K562 (cell line): ENCODE measurements around the gene TGFBR3L. TPM values are rescaled to one million over a fixed set of nuclear protein-coding genes. Genes with fewer than 3 reads are reported as not detected.

ENCODE experiments used
- ATAC-seq: fragments of 200-7000 bp; cut with Tn5 transposase; 3 replicates; pipeline ENCODE4 v1.9.1; 2020; ENCODE audit warnings: moderate library complexity
- BruUV-seq: library from RNA; stranded (reverse); fragments of 400-500 nt; replicated peaks from 2 replicates; lab custom pipeline; 2021; lab: Mats Ljungman, UMichigan
- CTCF ChIA-PET: fragments of 300-600 bp; formaldehyde crosslinking; extraction: SDS; loops from one replicate; lab custom pipeline; 2021; ENCODE audit warnings: low intra/inter-chr PET ratio; lab: Yijun Ruan, JAX
- POLR2A ChIA-PET: fragments of 300-600, 350-650 bp; sonication (Branson Sonifier 250); formaldehyde crosslinking; extraction: SDS; loops from one replicate; lab custom pipeline; 2021; ENCODE audit warnings: antibody characterized with exemption, inconsistent platforms; lab: Yijun Ruan, JAX
- DNase-seq, 4 experiments: peaks; one replicate each; pipeline versions ENCODE4 v3.0.0 to v3.0.0-alpha.2; 2011 to 2018; ENCODE audit warnings: low spot score in 3 of 4, mixed read lengths in 3 of 4; ENCODE audit errors: extremely low read depth in 1 of 4
- FAIRE-seq: peaks from 2 replicates; lab custom pipeline; 2011; peaks lifted over from hg19 to GRCh38; lab: Jason Lieb, UNC
- H2AFZ ChIP-seq: 2 replicates; pipeline ENCODE4 v1.6.0; 2011; ENCODE audit warnings: low read depth, low read length, control low read depth, inconsistent platforms
- H3K27ac ChIP-seq: fragments of 200-600 bp; 3 replicates; pipeline ENCODE4 v1.8.0; 2011; ENCODE audit warnings: low read depth, mild to moderate bottlenecking, control low read depth, inconsistent platforms, low read length, moderate library complexity, mixed read lengths; ENCODE audit errors: extremely low read depth
- H3K27me3 ChIP-seq, 2 experiments: fragments of 300-600 bp in 1 of 2; 2 replicates in 1 of 2; 3 replicates in 1 of 2; pipeline versions ENCODE4 v1.6.0 to v1.8.0; 2011; ENCODE audit warnings: inconsistent platforms in 2 of 2, low read length in 2 of 2, mild to moderate bottlenecking in 1 of 2, mixed read lengths in 1 of 2, moderate library complexity in 1 of 2; ENCODE audit not compliant: control insufficient read depth in 2 of 2, insufficient read depth in 2 of 2
- H3K36me3 ChIP-seq: fragments of 300-600 bp; 3 replicates; pipeline ENCODE4 v1.8.0; 2011; ENCODE audit warnings: mild to moderate bottlenecking, low read length, inconsistent platforms; ENCODE audit not compliant: control insufficient read depth, insufficient read depth
- H3K4me1 ChIP-seq, 2 experiments: fragments of 200-600 bp in 1 of 2; replicated peaks in 1 of 2; 2 replicates in 1 of 2; 3 replicates in 1 of 2; pipeline versions ENCODE4 v1.5.1 to v1.8.0; 2011; ENCODE audit warnings: inconsistent platforms in 2 of 2, low read length in 2 of 2, mild to moderate bottlenecking in 1 of 2, mixed read lengths in 1 of 2, moderate library complexity in 1 of 2; ENCODE audit not compliant: control insufficient read depth in 2 of 2, insufficient read depth in 2 of 2
- H3K4me2 ChIP-seq: 2 replicates; pipeline ENCODE4 v1.6.1; 2011; ENCODE audit warnings: low read length, control low read depth, inconsistent platforms, mixed read lengths; ENCODE audit not compliant: insufficient read depth
- H3K4me3 ChIP-seq: fragments of 200-600 bp; sonication (generic), shearing (Covaris generic); 2 replicates; pipeline ENCODE4 v1.5.1; 2016; ENCODE audit warnings: control low read depth, inconsistent platforms
- H3K79me2 ChIP-seq: fragments of 200-600 bp; 3 replicates; pipeline ENCODE4 v1.8.0; 2011; ENCODE audit warnings: low read length, inconsistent platforms; ENCODE audit not compliant: control insufficient read depth, insufficient read depth
- H3K9ac ChIP-seq, 2 experiments: 2 replicates each; pipeline versions ENCODE4 v1.6.0 to v1.6.1; 2011; ENCODE audit warnings: low read depth in 2 of 2, low read length in 2 of 2, control low read depth in 1 of 2, inconsistent platforms in 1 of 2, mild to moderate bottlenecking in 1 of 2, mixed read lengths in 1 of 2; ENCODE audit not compliant: insufficient read depth in 1 of 2
- H3K9me1 ChIP-seq: one replicate; pipeline ENCODE4 v1.6.0; 2011; ENCODE audit warnings: inconsistent platforms, mild to moderate bottlenecking, low read length, moderate library complexity; ENCODE audit not compliant: control insufficient read depth, insufficient read depth
- H3K9me3 ChIP-seq: replicated peaks from 2 replicates; pipeline ENCODE4 v1.5.1; 2011; ENCODE audit warnings: low read depth, low read length, inconsistent platforms; ENCODE audit not compliant: control insufficient read depth, insufficient read depth
- H4K20me1 ChIP-seq: replicated peaks from 2 replicates; pipeline ENCODE4 v1.6.1; 2011; ENCODE audit warnings: low read length, inconsistent platforms, mixed read lengths; ENCODE audit not compliant: control insufficient read depth, insufficient read depth
- C11orf30 ChIP-seq: fragments of 450-650 bp; IDR thresholded peaks from 2 replicates; pipeline ENCODE4 v1.6.1; 2016; ENCODE audit warnings: low read depth, mild to moderate bottlenecking
- CCAR2 ChIP-seq: fragments of 200-400 bp; formaldehyde crosslinking; IDR thresholded peaks from 2 replicates; pipeline ENCODE4 v1.6.1; 2017; ENCODE audit warnings: mild to moderate bottlenecking, low read depth, low read length
- CXXC5 ChIP-seq: fragments of 250-450 bp; sonication (Bioruptor Pico); IDR thresholded peaks from 2 replicates; pipeline ENCODE4 v1.8.0; 2022; ENCODE audit warnings: inconsistent platforms, mild to moderate bottlenecking, moderate library complexity
- EP300 ChIP-seq: IDR thresholded peaks from 2 replicates; pipeline ENCODE4 v1.6.1; 2012; ENCODE audit warnings: low read length, improper control_type of control experiment
- FOXK2 ChIP-seq, 2 experiments: fragments of 450-650 bp; IDR thresholded peaks in 1 of 2; conservative IDR thresholded peaks in 1 of 2; 2 replicates each; pipeline ENCODE4 v1.6.1; 2016; ENCODE audit warnings: low read depth in 2 of 2, mild to moderate bottlenecking in 1 of 2
- JUND ChIP-seq, 2 experiments: IDR thresholded peaks; 2 replicates in 1 of 2; 3 replicates in 1 of 2; pipeline ENCODE4 v1.6.1; 2011; ENCODE audit warnings: borderline replicate concordance in 2 of 2, low read depth in 2 of 2, low read length in 2 of 2, improper control_type of control experiment in 1 of 2, missing biosample characterization in 1 of 2, missing genetic modification characterization in 1 of 2, missing genetic modification reagents in 1 of 2
- MAFF ChIP-seq: IDR thresholded peaks from 2 replicates; pipeline ENCODE4 v1.6.1; 2012; ENCODE audit warnings: low read length, improper control_type of control experiment
- RAD51 ChIP-seq: fragments of 450-650 bp; IDR thresholded peaks from 2 replicates; pipeline ENCODE4 v1.7.1; 2016; ENCODE audit warnings: low read depth, mild to moderate bottlenecking, borderline replicate concordance
- TOE1 ChIP-seq, 2 experiments: fragments of 450-650 bp in 1 of 2; sonication (generic) in 1 of 2; formaldehyde crosslinking in 1 of 2; IDR thresholded peaks; 2 replicates each; pipeline versions ENCODE4 v1.7.1 to v1.8.0; 2016 to 2022; ENCODE audit warnings: borderline replicate concordance in 2 of 2, mild to moderate bottlenecking in 2 of 2, antibody characterized with exemption in 1 of 2, inconsistent platforms in 1 of 2, low read depth in 1 of 2, missing genetic modification reagents in 1 of 2, moderate library complexity in 1 of 2
- ZNF197 ChIP-seq: fragments of 200-800 bp; sonication (Bioruptor generic); IDR thresholded peaks from 2 replicates; pipeline ENCODE4 v1.6.1; 2016; ENCODE audit warnings: low read depth, missing genetic modification characterization, missing compliant biosample characterization
- WGBS: fragments of 100-300 bp; shearing (Covaris generic); methylation state at CpG from one replicate; pipeline ENCODE4 v1.1.6; 2016; ENCODE audit warnings: low coverage, mixed read lengths; ENCODE audit not compliant: insufficient coverage; ENCODE audit errors: missing lambda C conversion rate; 5-methylcytosine and 5-hydroxymethylcytosine counted together
- in situ Hi-C: fragments of 300-500 bp; cut with MboI; formaldehyde crosslinking; loops from 4 replicates; pipeline ENCODE4 v1.15.0; 2018; ENCODE audit warnings: inconsistent platforms, mixed read lengths
- intact Hi-C: fragments of 100-400 bp; cut with micrococcal nuclease; formaldehyde crosslinking; loops from 2 replicates; pipeline ENCODE4 v1.14.2; 2022
- polyA plus RNA-seq, 8 experiments: library from polyadenylated mRNA; depleted of rRNA in 4 of 8; stranded (reverse) in 5 of 8; unstranded in 3 of 8; fragments of >200 nt; fragmentation: Nextera tagmentation in 2 of 8; fragmentation: Illumina TruSeq in 1 of 8; extraction: Ambion mirVana in 2 of 8; extraction: Trizol in 1 of 8; gene quantifications; 2 replicates each; pipeline versions ENCODE4 v1.2.1 to v1.2.3, GENCODE V29; 2011 to 2014; ENCODE audit warnings: inconsistent platforms in 1 of 8, missing spikeins in 1 of 8
- total RNA-seq, 7 experiments: library from RNA; depleted of rRNA in 6 of 7; stranded (reverse); fragments of >200 nt in 6 of 7; fragmentation: Illumina TruSeq in 2 of 7; extraction: Trizol in 2 of 7; gene quantifications; 2 replicates each; pipeline versions ENCODE4 v1.2.1 to v1.2.3, GENCODE V29; 2011 to 2021; ENCODE audit warnings: low replicate concordance in 1 of 7
- TF ChIP-seq, protein P1 (sequence below): sonication (generic); formaldehyde crosslinking; IDR thresholded peaks from 2 replicates; pipeline ENCODE4 v1.8.0; 2023; ENCODE audit warnings: mild to moderate bottlenecking, missing genetic modification reagents
- TF ChIP-seq, protein P2 (sequence below): sonication (generic); formaldehyde crosslinking; IDR thresholded peaks from 2 replicates; pipeline ENCODE4 v1.8.1; 2023; ENCODE audit warnings: mild to moderate bottlenecking, missing genetic modification reagents

The TGFBR3L gene
- total and polyA plus RNA-seq, 9 of the 15 experiments (the other 6 are each of a cell fraction or from before 2014, with no cell fraction given): not detected

GRCh38 chr19:7955696-7956095, 41.1 kb downstream of the TGFBR3L start (continued):
- TF ChIP-seq, protein P1, sequence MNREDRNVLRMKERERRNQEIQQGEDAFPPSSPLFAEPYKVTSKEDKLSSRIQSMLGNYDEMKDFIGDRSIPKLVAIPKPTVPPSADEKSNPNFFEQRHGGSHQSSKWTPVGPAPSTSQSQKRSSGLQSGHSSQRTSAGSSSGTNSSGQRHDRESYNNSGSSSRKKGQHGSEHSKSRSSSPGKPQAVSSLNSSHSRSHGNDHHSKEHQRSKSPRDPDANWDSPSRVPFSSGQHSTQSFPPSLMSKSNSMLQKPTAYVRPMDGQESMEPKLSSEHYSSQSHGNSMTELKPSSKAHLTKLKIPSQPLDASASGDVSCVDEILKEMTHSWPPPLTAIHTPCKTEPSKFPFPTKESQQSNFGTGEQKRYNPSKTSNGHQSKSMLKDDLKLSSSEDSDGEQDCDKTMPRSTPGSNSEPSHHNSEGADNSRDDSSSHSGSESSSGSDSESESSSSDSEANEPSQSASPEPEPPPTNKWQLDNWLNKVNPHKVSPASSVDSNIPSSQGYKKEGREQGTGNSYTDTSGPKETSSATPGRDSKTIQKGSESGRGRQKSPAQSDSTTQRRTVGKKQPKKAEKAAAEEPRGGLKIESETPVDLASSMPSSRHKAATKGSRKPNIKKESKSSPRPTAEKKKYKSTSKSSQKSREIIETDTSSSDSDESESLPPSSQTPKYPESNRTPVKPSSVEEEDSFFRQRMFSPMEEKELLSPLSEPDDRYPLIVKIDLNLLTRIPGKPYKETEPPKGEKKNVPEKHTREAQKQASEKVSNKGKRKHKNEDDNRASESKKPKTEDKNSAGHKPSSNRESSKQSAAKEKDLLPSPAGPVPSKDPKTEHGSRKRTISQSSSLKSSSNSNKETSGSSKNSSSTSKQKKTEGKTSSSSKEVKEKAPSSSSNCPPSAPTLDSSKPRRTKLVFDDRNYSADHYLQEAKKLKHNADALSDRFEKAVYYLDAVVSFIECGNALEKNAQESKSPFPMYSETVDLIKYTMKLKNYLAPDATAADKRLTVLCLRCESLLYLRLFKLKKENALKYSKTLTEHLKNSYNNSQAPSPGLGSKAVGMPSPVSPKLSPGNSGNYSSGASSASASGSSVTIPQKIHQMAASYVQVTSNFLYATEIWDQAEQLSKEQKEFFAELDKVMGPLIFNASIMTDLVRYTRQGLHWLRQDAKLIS: no peak
- TF ChIP-seq, protein P2, sequence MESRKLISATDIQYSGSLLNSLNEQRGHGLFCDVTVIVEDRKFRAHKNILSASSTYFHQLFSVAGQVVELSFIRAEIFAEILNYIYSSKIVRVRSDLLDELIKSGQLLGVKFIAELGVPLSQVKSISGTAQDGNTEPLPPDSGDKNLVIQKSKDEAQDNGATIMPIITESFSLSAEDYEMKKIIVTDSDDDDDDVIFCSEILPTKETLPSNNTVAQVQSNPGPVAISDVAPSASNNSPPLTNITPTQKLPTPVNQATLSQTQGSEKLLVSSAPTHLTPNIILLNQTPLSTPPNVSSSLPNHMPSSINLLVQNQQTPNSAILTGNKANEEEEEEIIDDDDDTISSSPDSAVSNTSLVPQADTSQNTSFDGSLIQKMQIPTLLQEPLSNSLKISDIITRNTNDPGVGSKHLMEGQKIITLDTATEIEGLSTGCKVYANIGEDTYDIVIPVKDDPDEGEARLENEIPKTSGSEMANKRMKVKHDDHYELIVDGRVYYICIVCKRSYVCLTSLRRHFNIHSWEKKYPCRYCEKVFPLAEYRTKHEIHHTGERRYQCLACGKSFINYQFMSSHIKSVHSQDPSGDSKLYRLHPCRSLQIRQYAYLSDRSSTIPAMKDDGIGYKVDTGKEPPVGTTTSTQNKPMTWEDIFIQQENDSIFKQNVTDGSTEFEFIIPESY (CRISPR knock-in tag): peak; percentile 80

DNA sequence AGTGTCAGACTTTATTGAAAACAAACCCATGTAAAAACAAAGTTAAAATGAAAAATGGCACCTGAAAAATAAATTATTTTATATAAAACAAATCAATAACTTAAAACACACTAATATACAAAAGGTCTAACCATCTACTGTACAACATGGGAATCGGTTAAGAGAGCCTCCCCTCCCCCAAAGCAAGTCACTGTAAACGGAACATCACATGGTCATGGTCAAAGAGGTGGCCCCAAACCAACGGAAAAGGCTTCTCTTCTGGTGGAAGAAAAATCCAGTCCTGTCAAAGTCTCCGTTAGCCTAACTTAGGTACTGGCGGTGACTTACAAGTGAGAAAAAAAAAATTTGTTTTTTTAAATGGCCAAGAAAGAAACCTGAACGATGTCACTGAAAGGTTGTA, 44.6 kb downstream of the TGFBR3L start:
- ATAC-seq (peak; percentile 69), DNase-seq (peak in 2 of 4 experiments; percentile 32 to 48), FAIRE-seq (peak; percentile 82)
- Histone ChIP-seq H3K27ac (peak overlapping the region; percentile 52; the same call in 1 of the 3 replicates), H3K27me3 (no peaks in the 10 kb centered on the region), H3K9me1 (no peaks in the 10 kb centered on the region), H3K4me1 (peaks cover 7 to 18% of the 10 kb centered on the region in 2 experiments; a peak in 4 of 5 replicates), H3K79me2 (no peaks in the 10 kb centered on the region), H2AFZ (no peak overlapping the region), H3K9me3 (no peaks in the 10 kb centered on the region), H3K4me2 (no peak overlapping the region), H3K36me3 (peaks cover 64% of the 10 kb centered on the region; the same call in 2 of the 3 replicates), H3K9ac (no peak overlapping the region), H4K20me1 (no peaks in the 10 kb centered on the region), H3K4me3 (no peak overlapping the region)
- ChIA-PET CTCF (no interaction called here), POLR2A (no interaction called here)
- WGBS: 31% methylated on average over 6 of the region's 6 CpGs
- no TSS peak for BruUV-seq
- in situ Hi-C loops (no loop called here), intact Hi-C loops (no loop called here)
- peak; percentile 18; the same call in 1 of the 2 replicates for TF ChIP-seq EP300
- TF ChIP-seq MAFF: no peak
- TF ChIP-seq ZNF197 (CRISPR knock-in tag): no peak
- peak; percentile 56; the same call in 1 of the 2 replicates for TF ChIP-seq TOE1 (IDR thresholded peaks at IDR 0.05; ENCODE audit: borderline replicate concordance)
- TF ChIP-seq TOE1 (CRISPR knock-in tag; IDR thresholded peaks at IDR 0.05; ENCODE audit: borderline replicate concordance, low read depth): no peak
- peak in 1 of 2 experiments; percentile 16; a peak in 1 of 4 replicates for TF ChIP-seq FOXK2 (conservative IDR thresholded peaks at IDR 0.05 in 1 of 2, IDR thresholded peaks at IDR 0.05 in 1 of 2; ENCODE audit: low read depth in 2 of 2)
- TF ChIP-seq RAD51: peak; percentile 48; the same call in 1 of the 2 replicates
- TF ChIP-seq CXXC5 (CRISPR knock-in tag): 0 out of 2 replicates have a peak, but pooled peaks have one; percentile 28
- TF ChIP-seq CCAR2: no peak
- TF ChIP-seq C11orf30: no peak
- 0 out of 2 replicates have a peak, but pooled peaks have one; percentile 4 for TF ChIP-seq JUND (IDR thresholded peaks at IDR 0.05; ENCODE audit: borderline replicate concordance, low read depth, low read length)
- TF ChIP-seq JUND (tag; IDR thresholded peaks at IDR 0.05; ENCODE audit: borderline replicate concordance, low read depth, low read length): no peak
